T-helper 1 cell (primary cell): Measurements from ENCODE around the gene GALNT12.

Experiments
- DNase-seq, 5 donors: peaks; one replicate each; pipeline ENCODE4 v3.0.0-alpha.2; 2012 to 2020

Gene GALNT12

DNA sequence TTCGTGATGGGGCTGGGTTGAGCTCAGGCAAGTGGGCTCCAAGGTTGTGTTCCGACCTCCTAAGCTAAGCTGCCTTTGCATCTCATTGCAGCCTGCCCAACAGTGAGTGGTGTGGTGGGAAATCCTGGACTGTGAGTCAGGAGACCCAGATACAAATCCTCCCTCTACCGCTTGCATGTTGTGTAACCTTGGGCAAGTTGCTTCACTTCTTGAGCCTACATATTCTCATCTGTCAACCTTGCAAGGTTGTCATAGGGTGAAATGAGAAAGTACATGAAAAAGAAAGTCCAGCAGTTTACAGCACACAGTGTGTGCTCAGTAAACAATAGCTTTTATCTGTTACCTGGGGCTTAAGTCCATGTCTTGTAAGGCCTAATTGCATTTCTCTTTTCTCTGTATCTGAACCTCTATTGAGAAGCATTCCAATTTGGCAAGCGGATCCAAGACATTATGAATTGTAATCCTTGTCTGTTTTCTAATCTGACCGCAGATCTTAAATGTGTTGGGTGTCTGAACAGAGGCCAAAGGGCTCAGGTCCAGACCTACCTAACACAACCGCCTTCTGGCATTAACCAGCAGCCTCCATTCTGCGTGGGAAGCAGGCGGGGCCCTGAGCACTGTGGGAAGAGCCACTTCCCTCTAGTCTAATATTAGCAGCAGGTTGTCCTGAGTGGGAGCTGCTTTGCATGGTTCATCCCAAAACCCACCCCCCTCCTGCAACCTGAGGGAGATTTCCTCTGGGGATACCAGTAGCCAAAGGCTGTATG is 1.8 kb upstream of the GALNT12 start:
- DNase-seq = no peak

DNA sequence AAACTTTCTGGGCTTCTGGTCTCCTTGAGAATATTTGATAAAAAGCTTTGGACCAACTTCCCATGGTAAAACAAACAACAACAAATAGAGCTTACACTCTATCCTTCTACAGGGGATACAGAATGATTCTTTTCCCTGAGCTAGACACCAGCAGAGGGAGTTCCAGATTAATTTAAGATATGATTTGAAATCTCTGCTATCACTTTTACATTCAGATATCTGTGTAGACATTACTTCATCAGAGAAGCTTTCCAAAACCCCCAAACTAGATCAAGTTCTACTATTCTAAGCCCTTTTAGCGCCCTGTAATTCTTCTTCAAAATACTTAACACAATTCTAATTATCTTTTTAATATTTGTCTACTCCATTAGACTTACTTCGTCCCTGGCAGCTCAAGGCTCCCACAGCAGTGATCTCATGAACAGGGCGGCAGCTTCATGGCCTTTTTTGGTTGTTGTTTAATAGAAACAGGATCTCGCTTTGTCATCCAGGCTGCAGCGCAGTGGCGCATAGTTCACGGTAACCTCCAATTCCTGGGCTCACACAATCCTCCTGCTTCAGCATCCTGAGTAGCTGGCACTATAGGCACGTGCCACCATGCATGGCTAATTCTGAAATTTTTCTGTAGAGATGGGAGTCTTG is 955 bp upstream of the GALNT12 start:
- no peak for DNase-seq

DNA sequence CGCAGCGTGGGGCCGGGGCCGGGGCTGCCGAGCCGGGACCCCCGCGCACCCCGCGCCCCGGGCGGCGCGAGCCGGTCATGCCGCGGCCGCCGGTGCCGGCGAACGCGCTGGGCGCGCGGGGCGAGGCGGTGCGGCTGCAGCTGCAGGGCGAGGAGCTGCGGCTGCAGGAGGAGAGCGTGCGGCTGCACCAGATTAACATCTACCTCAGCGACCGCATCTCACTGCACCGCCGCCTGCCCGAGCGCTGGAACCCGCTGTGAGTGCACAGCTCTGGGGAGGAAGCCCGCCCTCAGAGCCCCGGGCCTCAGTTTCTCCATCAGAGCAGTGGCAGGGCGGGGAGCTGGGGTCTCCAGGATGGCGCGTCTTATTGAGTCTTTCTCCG is 335 bp downstream of the GALNT12 start:
- DNase-seq = peak in 1 of 5 donors; percentile 33

DNA sequence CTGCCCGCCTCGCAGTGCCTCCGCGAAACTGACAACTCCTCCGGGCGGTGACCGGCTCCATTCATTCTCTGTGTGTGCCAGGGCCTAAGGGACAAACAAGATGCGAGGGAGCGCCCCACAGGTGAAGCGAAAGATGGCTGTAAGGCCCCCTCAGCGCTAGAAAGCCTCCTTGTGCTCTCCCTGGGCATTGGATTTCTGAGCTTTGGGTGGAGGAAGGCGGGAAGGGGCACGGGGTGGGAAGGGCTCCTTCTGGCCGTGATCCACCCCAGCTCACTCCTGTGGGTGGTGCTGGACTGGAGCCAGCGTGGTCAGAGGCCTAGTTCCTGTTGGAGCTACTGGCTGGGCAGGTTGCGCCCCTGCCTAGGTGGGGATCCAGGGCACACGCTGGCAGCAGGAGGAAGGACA is 943 bp downstream of the GALNT12 start:
- DNase-seq = no peak

DNA sequence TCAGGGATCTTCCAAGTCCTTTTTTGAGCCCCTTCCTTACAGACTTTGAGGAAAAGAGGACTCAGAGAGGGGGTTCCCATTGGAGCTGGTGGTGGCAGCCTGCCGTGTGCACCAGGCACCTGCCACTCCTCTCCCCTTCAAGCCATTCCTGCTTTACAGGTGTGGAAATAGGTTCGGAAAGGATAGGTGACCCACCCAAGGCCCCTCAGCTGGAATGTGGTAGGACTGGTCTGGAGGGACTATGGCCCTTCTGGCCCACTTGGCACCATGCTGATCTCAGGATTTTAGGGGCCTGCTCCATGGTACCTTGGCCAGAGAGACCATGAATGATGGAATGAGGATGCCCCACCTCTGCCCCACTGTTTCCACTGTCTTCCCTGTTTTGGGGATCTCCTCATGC is 1.4 kb downstream of the GALNT12 start:
- DNase-seq = no peak

DNA sequence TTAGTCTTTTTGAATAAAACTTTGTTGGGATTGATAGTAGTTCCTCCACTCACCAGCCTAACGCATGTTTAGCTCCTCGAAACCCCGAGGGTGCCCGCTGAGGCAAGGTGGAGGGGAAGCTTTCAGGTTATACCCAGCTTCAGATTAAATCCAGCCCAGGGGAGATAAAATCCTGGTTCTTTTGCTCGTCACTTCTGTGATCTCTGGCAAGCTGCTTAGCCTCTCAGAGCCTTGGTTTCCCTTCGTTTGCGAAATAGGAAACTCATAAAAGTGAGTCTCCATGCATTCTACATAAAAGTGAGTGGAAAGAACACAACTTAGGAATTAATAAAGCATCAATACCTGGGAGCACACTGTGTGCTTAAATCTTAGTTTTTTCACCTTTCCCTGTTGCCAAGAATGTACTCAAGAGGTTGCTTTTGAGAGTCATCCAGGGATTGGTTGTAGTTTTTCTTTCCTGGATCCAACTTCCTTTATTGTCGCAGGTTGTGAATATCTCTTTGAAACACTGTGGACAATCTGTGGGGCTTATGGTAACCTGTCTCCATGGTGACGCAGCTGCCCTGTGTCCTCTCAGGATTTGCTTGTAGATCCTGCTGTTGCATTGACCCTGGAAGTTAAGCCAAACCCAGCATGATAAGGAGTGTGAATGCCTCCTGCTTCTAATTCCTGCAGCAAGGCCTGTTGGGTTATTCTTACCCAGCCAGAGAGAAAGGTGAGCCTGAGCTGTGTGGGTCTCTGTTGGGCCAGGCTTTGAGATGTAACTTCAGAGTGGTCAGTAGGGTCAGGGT is 2.0 kb downstream of the GALNT12 start:
- DNase-seq = no peak

DNA sequence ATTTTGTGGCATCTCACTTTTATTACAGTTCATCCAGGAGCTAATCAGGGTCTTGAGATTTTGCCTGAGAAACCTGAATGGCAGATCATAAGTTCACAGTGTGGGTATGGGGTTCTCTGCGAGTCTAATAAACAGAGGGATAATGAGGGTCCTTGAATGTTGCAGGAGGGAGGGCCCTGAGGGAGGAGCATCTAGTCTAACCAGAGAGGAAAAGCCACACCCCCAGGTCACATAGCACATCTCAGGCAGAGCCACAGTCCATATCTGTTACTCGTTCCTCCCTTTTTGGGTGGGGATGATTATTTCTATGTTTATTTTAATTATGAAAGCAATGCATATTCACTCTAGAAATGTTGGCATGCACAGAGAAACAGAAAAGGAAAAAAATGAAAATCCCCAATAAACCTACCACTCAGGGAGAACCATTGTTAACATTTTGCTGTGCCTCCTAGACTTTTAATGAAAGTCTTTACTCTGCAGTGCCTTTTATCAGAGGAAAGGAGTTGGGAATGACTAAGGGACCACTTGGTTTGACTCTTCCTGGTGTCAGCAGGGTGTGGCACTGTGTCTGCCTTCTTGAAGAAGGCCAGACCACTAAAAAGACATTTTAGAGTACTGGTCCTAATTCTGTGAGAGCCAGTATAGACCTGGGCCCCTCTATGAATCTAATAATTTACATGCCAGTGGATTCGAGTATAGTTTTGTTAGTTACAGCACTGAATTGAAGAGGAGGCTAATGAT is 2.8 kb downstream of the GALNT12 start:
- no peak for DNase-seq

DNA sequence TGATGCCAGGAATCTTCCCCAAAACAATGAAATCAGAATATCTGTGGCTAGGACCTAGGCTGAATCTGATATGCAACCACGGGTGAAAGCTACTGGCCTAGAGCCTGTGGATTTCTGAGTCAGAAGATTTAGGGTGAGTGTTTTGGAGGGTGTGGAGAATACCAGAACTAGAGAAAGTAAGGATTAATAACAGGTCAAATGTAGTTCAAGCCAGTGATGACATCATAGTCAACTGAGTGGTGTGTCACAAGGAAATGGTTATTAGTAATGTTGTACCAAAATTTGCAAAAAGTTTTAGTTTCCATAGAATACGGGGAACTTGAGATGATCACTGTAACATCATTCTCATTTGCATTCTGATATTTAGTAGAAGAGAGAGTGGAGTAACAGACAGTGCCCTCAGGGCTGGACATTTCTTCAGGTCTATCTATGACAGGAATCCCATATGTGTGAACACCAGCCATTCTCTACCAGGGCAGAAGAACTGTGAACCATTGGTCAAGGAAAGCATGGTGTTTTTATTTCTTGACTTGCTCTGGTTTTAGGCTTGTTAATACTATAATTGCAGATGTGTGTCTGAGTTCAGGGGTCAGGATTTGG is 3.7 kb downstream of the GALNT12 start:
- no peak for DNase-seq

DNA sequence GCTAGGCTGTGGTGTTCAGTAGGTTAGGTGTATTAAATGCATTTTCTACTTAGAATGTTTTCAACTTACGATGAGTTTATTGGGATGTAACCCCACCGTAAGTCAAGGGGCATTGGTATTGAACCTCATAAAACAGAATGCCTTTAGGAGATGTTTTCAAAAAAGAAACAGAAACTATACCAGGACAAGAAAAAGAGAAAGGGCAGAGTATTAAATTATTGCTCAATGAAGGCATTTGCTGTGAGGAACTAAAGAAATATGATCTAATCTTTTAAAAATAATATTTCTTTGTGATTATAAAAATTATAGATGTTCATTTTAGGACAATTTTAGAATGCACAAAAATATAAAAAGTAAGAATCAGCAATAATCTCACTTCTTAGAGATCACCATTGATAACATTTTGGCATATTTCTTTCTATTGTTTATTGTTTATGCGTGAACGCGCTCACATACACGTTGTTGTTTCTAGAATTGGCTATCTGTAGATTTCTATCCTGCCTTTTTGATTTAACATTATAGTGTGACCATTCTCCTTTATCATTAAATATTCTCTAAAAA is 8.0 kb downstream of the GALNT12 start:
- no peak for DNase-seq

DNA sequence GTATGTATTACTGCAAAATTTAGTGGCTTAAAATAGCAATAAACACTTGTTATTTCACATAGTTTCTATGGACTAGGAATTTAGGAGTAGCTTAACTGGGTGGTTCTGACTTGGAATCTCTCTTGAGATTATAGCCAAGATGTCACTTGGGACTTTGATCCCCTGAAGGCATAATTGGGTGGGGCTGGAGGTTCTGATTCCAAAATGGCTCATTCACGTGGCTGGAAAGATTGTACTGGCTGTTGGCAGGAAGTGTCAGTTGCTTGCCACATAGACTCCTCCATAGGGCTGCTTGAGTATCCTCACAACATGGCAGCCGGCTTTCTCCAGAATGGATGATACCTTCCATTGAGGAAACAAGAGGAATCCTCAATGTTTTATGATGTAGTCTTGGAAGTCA is 11.3 kb downstream of the GALNT12 start:
- DNase-seq = no peak

DNA sequence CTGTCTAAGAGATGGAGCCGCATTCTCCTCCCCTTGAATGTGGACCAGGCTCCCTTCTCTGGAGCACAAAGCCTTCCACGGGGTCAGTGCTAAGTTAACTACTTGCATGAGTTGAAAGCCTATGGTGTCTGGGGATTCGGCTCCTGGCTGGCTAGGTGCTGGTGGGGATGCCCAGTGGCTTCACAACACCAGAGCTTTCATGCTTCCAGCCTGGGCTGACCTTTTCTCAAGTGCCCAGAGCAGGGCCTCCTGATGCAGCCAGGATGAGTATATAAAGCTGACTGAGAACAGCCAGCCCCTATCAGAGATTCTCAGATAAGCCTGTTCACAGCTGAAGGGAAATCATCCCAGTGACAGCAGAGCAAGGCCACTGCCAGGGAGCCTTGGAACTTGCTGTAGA is 11.8 kb downstream of the GALNT12 start:
- no peak for DNase-seq

DNA sequence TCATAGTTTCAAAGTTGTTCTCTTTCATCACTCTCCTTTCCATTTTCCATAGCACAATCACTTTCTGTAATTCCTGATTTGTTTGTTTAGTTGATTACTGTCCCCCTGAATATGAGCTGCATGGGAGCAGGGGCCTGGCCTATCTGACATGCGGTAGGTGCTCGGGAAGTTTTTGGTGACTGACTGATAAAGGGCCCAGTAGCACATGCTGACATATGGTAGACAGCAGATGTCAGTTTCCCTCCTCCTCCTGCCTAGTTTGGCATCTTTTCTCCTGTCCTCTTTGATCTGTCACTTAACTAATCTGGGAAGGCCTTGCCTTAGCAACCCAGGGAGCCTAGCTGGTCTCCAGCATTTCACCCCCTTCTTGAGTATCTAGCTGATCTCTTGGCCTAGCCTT is 14.4 kb downstream of the GALNT12 start:
- DNase-seq = no peak

DNA sequence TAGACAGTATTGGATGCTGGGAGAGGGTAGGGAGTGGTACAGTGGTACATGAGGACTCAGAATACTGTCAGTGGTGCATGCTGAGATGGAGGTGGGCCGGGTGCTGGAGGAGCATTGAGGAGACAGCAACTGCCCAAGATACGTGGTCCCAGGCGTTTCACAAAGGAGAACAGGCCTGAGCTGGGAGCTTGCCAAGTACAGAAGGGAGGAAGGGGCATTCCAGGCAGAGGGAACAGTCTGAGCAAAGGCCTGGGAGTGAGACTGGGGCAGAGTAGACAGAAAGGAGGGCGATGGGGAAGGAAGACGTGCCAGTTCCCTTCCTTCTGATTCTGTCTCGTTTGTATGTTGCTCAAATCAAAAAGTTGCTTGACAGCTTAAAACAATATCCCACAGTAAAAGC is 15.2 kb downstream of the GALNT12 start:
- no peak for DNase-seq

DNA sequence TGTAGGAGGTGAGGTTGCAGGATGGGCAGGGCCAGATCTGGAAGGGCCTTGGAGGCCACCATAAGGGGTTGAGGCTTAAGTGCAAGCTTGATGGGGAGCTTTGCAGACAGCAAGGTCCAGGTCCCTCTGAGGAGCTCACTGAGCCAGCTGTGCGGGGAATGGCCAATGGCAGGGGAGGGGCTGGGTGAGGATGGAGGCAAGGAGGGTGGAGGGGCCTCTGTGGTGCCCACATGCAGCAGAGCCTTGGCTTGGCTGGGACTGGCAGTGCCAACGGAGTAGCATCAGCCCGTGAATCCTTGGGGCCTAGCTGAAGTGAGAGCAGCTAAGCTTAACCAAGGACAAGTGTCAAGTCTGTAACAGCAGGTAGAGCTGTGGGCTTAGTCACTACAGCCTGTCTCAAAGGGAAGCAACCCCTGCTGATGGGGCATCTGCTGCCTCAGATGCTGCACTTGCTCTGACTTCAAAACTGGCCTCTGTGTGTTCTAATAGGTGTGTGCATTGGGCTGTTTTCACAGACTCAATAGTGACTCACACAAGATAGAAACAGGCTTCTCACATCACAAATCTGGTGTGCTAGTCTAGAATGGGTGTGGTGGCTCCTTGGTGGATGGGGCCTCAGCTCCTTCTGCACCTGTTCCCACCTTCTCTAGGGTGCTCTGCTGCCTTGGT is 16.3 kb downstream of the GALNT12 start:
- DNase-seq = no peak

DNA sequence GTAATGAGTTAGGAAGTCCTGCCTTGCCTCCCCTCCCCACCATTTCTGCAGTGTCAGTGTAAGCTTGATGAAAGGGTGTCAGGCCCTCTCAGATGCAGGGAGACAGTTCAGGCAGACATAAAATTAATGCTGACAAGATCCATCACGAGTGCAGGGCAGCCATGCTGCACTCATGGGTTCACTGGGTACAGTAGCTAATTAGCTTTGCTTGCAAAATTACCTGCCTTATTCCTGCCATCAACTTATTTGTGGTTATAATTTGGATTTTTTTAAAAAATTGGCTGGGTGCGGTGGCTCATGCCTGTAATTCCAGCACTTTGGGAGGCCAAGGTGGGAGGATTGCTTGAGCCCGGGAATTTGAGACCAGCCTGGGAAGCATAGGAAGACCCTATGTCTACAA is 17.9 kb downstream of the GALNT12 start:
- no peak for DNase-seq

DNA sequence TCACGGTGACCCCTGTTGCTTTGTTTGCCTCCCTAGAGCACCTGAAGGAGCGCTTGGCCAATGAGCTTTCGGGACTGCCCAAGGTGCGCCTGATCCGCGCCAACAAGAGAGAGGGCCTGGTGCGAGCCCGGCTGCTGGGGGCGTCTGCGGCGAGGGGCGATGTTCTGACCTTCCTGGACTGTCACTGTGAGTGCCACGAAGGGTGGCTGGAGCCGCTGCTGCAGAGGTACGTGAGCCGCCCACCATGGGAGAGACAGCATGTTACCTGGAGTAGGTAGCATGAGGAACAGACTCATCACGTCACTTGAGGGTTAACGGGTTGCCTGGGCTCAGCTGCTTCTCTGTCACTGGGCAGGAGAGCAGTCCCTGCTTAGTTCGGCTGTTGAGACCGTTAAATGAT is 19.2 kb downstream of the GALNT12 start:
- DNase-seq = no peak

DNA sequence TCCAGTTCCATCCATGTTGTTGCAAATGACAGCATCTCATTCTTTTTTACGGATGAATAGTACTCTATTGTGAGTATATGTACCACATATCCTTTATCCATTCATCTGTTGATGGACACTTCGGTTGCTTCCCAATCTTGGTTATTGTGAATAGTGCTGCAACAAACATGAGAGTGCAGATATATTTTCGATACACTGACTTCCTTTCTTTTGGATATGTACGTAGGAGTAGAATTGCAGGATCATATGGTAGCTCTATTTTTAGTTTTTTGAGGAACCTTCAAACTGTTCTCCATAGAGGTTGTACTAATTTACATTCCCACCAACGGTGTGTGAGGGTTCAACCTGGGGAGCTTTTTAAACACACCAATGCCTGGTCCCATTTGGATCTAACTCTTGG is 22.3 kb downstream of the GALNT12 start:
- DNase-seq = no peak

DNA sequence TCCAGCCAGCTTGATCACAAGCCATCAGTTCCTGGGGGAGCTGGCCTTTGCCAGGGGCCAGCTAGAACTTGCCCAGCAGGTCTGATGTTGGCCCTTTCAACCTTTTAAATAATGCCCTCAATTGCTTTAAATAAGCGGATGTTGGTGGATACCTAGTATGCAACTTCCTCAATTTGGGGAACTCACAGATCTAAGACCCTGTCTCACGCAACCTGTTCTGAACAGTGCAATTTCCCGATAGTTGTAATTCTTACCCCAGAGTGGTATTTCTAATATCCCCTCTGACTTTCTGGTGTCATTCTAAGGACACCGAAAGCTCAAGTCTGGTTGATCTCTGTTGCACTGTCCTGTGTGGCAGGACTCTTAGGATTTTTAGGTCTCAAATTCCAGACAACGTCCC is 23.1 kb downstream of the GALNT12 start:
- no peak for DNase-seq

DNA sequence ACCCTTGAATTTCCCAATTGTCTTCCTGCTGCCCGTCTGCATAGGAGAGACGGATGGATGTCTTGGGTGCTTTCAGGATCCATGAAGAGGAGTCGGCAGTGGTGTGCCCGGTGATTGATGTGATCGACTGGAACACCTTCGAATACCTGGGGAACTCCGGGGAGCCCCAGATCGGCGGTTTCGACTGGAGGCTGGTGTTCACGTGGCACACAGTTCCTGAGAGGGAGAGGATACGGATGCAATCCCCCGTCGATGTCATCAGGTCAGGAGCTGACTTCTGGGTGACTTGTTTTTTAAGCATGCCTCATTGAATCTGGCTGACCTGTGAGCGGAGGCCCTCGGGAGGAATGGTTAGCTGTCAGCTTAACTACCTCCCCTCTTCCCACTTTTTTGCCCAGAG is 24.2 kb downstream of the GALNT12 start:
- no peak for DNase-seq

DNA sequence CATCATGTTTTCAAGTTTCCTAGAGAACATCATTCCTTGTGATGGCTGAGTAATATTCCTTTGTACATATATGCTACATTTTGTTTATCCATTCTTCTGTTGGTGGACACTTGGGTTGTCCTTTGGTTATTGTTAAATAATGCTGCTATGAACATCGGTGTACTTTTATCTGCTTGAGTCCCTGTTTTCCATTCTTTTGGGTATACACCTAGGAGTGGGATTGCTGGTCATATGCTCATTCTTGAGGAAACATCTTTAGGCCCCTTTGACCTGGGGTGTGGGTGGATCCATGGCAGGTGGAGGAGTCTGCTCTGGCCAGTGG is 25.3 kb downstream of the GALNT12 start:
- DNase-seq = no peak

DNA sequence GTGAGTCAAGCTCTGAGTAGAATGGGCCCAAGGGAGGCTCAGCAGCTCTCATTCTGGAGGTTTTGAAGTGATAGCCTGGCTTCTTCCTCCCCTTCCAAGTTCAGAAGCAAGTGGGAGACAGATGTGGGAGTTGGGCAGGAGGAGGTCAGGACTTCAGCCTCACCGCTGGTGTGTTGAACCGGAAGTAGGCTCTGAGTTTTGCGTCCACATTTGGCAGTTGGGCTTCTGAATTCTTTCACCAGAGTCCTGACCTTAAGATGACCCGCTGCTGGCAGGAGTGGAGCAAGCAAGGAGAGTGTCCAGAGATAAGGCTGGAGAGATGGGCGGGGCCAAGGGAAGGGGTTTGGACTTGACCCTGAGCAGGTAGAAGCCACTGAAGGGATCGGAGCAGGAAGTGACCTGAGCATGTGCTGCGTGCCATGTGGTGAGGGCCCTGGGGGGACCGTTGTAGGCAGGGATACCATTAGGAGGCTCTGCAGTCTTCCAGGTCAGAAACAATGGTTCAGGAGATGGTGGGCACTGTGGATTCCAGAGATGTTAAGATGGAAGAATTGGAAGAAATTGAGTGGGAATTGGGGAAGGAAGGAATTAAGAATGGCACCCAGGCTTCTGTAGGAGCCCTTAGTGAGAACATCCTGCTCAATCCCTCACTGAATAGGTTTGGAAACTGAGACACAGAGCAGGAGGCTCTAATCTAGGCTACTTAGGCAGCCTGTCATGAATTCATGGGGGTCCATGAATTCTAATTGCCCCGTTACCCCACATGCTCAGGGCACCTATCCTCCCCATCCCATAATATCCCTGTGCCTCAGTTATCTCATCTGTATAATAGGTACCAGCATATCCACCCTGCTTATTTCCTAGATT is 25.9 kb downstream of the GALNT12 start:
- DNase-seq = no peak
